H1 (cell line): ENCODE data around the gene BCO1. TPM values are rescaled to one million over a fixed set of nuclear protein-coding genes. Genes with fewer than 3 reads are reported as not detected.
A peak's percentile ranks its signal among the peaks of the same experiment; 100 is the strongest.

Experiments
- CTCF ChIA-PET: fragments of 300-600 bp; sonication (Branson Sonifier 250); formaldehyde crosslinking; loops from one replicate; lab custom pipeline; 2021; ENCODE audit not compliant: partially characterized antibody; lab: Charles Lee
- POLR2A ChIA-PET: fragments of 300-600 bp; sonication (Branson Sonifier 250); formaldehyde crosslinking; loops from one replicate; lab custom pipeline; 2021; ENCODE audit warnings: inconsistent platforms; ENCODE audit not compliant: partially characterized antibody; lab: Charles Lee
- DNase-seq, 2 experiments: peaks; one replicate each; pipeline versions ENCODE4 v3.0.0 to v3.0.0-alpha.2; 2010 to 2022; ENCODE audit warnings: low spot score in 2 of 2, low read depth in 1 of 2, mixed read lengths in 1 of 2
- FAIRE-seq: peaks from 2 replicates; lab custom pipeline; 2011; peaks lifted over from hg19 to GRCh38; lab: Jason Lieb, UNC
- H2AFZ ChIP-seq: 2 replicates; pipeline ENCODE4 v1.8.1; 2012; ENCODE audit warnings: low read length, inconsistent platforms
- H2AK5ac ChIP-seq: 2 replicates; pipeline ENCODE4 v1.6.1; 2013; ENCODE audit warnings: low read depth, low read length
- H2BK120ac ChIP-seq: replicated peaks from 2 replicates; pipeline ENCODE3; 2013; ENCODE audit warnings: low read depth, low read length, inconsistent platforms
- H2BK12ac ChIP-seq: 2 replicates; pipeline ENCODE4 v1.6.1; 2013; ENCODE audit warnings: low read depth, low read length
- H2BK15ac ChIP-seq: 2 replicates; pipeline ENCODE4 v1.6.1; 2013; ENCODE audit warnings: low read length
- H2BK20ac ChIP-seq: 2 replicates; pipeline ENCODE4 v1.6.1; 2013; ENCODE audit warnings: low read length
- H2BK5ac ChIP-seq: 2 replicates; pipeline ENCODE4 v1.6.1; 2013; ENCODE audit warnings: low read depth, low read length
- H3K14ac ChIP-seq: 2 replicates; pipeline ENCODE4 v1.6.1; 2013; ENCODE audit warnings: inconsistent platforms; ENCODE audit not compliant: insufficient read length
- H3K18ac ChIP-seq: 2 replicates; pipeline ENCODE4 v1.6.1; 2013; ENCODE audit warnings: low read length; ENCODE audit errors: extremely low read depth
- H3K23ac ChIP-seq: 2 replicates; pipeline ENCODE4 v1.6.1; 2013; ENCODE audit warnings: inconsistent platforms; ENCODE audit not compliant: insufficient read length
- H3K23me2 ChIP-seq: 2 replicates; pipeline ENCODE4 v1.6.1; 2013; ENCODE audit warnings: low read depth, low read length
- H3K27ac ChIP-seq: 2 replicates; pipeline ENCODE4 v1.6.1; 2011; ENCODE audit warnings: low read depth, low read length, inconsistent platforms
- H3K27me3 ChIP-seq, 4 experiments: replicated peaks in 1 of 4; 1 replicate in 1 of 4; 2 replicates in 3 of 4; pipeline versions ENCODE4 v1.6.1 to v1.8.1; 2011 to 2013; ENCODE audit warnings: low read length in 3 of 4, mild to moderate bottlenecking in 3 of 4, inconsistent platforms in 2 of 4, mixed read lengths in 2 of 4, moderate library complexity in 1 of 4; ENCODE audit not compliant: control insufficient read depth in 3 of 4, insufficient read depth in 3 of 4; ENCODE audit errors: extremely low read depth in 1 of 4
- H3K36me3 ChIP-seq, 4 experiments: 2 replicates each; pipeline versions ENCODE4 v1.6.1 to v1.8.1; 2011 to 2013; ENCODE audit warnings: mild to moderate bottlenecking in 4 of 4, low read length in 3 of 4, moderate library complexity in 2 of 4, control low read depth in 1 of 4, inconsistent platforms in 1 of 4; ENCODE audit not compliant: insufficient read depth in 4 of 4, control insufficient read depth in 2 of 4
- H3K4ac ChIP-seq: replicated peaks from 2 replicates; pipeline ENCODE3; 2013; ENCODE audit warnings: low read length, low read depth, mixed read lengths, inconsistent platforms; ENCODE audit not compliant: insufficient read length
- H3K4me1 ChIP-seq, 4 experiments: replicated peaks in 1 of 4; 1 replicate in 1 of 4; 2 replicates in 3 of 4; pipeline versions ENCODE4 v1.6.1 to v1.8.1; 2011 to 2013; ENCODE audit warnings: low read length in 3 of 4, inconsistent platforms in 2 of 4, mixed read lengths in 1 of 4; ENCODE audit not compliant: insufficient read depth in 4 of 4, control insufficient read depth in 3 of 4
- H3K4me2 ChIP-seq, 2 experiments: 2 replicates each; pipeline versions ENCODE4 v1.6.1 to v1.8.1; 2011 to 2013; ENCODE audit warnings: low read depth in 2 of 2, low read length in 2 of 2, control low read depth in 1 of 2, inconsistent platforms in 1 of 2, mild to moderate bottlenecking in 1 of 2; ENCODE audit not compliant: insufficient read depth in 1 of 2
- H3K4me3 ChIP-seq, 4 experiments: fragments of 200-600, 300-600 bp in 1 of 4; sonication (generic), shearing (Covaris generic), sonication (Bioruptor Twin) in 1 of 4; 2 replicates each; pipeline versions ENCODE4 v1.5.1 to v1.8.1; 2011 to 2016; ENCODE audit warnings: low read length in 4 of 4, low read depth in 3 of 4, control low read depth in 2 of 4, inconsistent platforms in 2 of 4, mild to moderate bottlenecking in 2 of 4, mixed read lengths in 1 of 4, moderate library complexity in 1 of 4; ENCODE audit not compliant: insufficient read depth in 2 of 4; ENCODE audit errors: extremely low read depth in 1 of 4
- H3K56ac ChIP-seq: replicated peaks from 2 replicates; pipeline ENCODE3; 2013; ENCODE audit warnings: low read depth, mild to moderate bottlenecking, mixed read lengths, low read length, inconsistent platforms; ENCODE audit not compliant: insufficient read length
- H3K79me1 ChIP-seq: 2 replicates; pipeline ENCODE4 v1.6.1; 2013; ENCODE audit warnings: low read depth, low read length, control low read depth
- H3K79me2 ChIP-seq, 2 experiments: 2 replicates each; pipeline versions ENCODE4 v1.6.1 to v1.8.1; 2012 to 2013; ENCODE audit warnings: low read length in 2 of 2, mild to moderate bottlenecking in 2 of 2, inconsistent platforms in 1 of 2; ENCODE audit not compliant: insufficient read depth in 2 of 2, control insufficient read depth in 1 of 2
- H3K9ac ChIP-seq, 4 experiments: replicated peaks in 1 of 4; 1 replicate in 1 of 4; 2 replicates in 3 of 4; pipeline versions ENCODE4 v1.6.1 to v1.8.1; 2011 to 2013; ENCODE audit warnings: low read depth in 3 of 4, low read length in 3 of 4, control low read depth in 2 of 4, mild to moderate bottlenecking in 2 of 4, moderate library complexity in 2 of 4, inconsistent platforms in 1 of 4; ENCODE audit errors: extremely low read depth in 1 of 4
- H3K9me3 ChIP-seq, 2 experiments: 2 replicates each; pipeline versions ENCODE4 v1.6.1 to v1.8.1; 2012 to 2013; ENCODE audit warnings: mild to moderate bottlenecking in 2 of 2, moderate library complexity in 2 of 2, control low read depth in 1 of 2, inconsistent platforms in 1 of 2, low read depth in 1 of 2, low read length in 1 of 2, mixed read lengths in 1 of 2; ENCODE audit not compliant: insufficient read depth in 2 of 2
- H4K20me1 ChIP-seq, 2 experiments: replicated peaks in 1 of 2; 2 replicates each; pipeline versions ENCODE3 to v1.8.1; 2011 to 2013; ENCODE audit warnings: inconsistent platforms in 2 of 2, low read length in 2 of 2, mild to moderate bottlenecking in 1 of 2; ENCODE audit not compliant: insufficient read depth in 2 of 2, control insufficient read depth in 1 of 2
- H4K5ac ChIP-seq: 2 replicates; pipeline ENCODE4 v1.6.1; 2013; ENCODE audit warnings: low read length, low read depth, mixed read lengths, inconsistent platforms; ENCODE audit not compliant: insufficient read length
- H4K8ac ChIP-seq: 2 replicates; pipeline ENCODE4 v1.8.0; 2013; ENCODE audit warnings: mild to moderate bottlenecking, moderate library complexity, low read length, inconsistent platforms; ENCODE audit not compliant: insufficient read depth; ENCODE audit errors: extremely low read depth
- H4K91ac ChIP-seq: replicated peaks from 2 replicates; pipeline ENCODE3; 2013; ENCODE audit warnings: low read length, mixed read lengths, inconsistent platforms; ENCODE audit not compliant: insufficient read length
- JUND ChIP-seq: IDR thresholded peaks from 2 replicates; pipeline ENCODE4 v1.6.1; 2011; ENCODE audit warnings: mild to moderate bottlenecking, improper control_type of control experiment, low read length
- RNF2 ChIP-seq: fragments of 200-900, 300-1000 bp; sonication (generic); IDR thresholded peaks from 2 replicates; pipeline ENCODE4 v1.7.1; 2016; ENCODE audit warnings: borderline replicate concordance, low read depth, mild to moderate bottlenecking, antibody characterized with exemption, low read length; ENCODE audit not compliant: poor library complexity, severe bottlenecking; ENCODE audit errors: missing control alignments
- RXRA ChIP-seq: IDR thresholded peaks from 2 replicates; pipeline ENCODE4 v1.6.1; 2011; ENCODE audit warnings: low read depth, mild to moderate bottlenecking, low read length, moderate library complexity; ENCODE audit not compliant: insufficient read depth
- WGBS, 2 experiments: shearing (Covaris generic) in 1 of 2; methylation state at CpG; one replicate each; pipeline versions ENCODE4 v1.1.6 to v1.1.7; 2013 to 2015; ENCODE audit warnings: low lambda C conversion rate in 2 of 2, mixed read lengths in 2 of 2, inconsistent platforms in 1 of 2, low coverage in 1 of 2, missing lambda C conversion rate in 1 of 2; ENCODE audit not compliant: insufficient replicate concordance in 2 of 2, insufficient coverage in 1 of 2, insufficient read length in 1 of 2; ENCODE audit errors: extremely low coverage in 1 of 2, missing lambda C conversion rate in 1 of 2; 5-methylcytosine and 5-hydroxymethylcytosine counted together
- polyA plus RNA-seq, 7 experiments: library from polyadenylated mRNA; depleted of rRNA in 3 of 7; stranded (reverse) in 5 of 7; unstranded in 2 of 7; fragments of >200 nt in 5 of 7; fragments of 200-250 nt in 2 of 7; gene quantifications; 1 replicate in 5 of 7; 2 replicates in 1 of 7; 4 replicates in 1 of 7; pipeline versions ENCODE4 v1.2.1 to v1.2.3, GENCODE V29; 2011 to 2013; ENCODE audit warnings: missing spikeins in 2 of 7, mixed read lengths in 2 of 7
- total RNA-seq: library from RNA; stranded (reverse); fragmentation: NEBNext Ultra II Directional; extraction: Animal tissue kit (Norgen Biotek cat#: 25700); gene quantifications from 2 replicates; pipeline ENCODE4 v1.2.1, GENCODE V29; 2021

The BCO1 gene
- total and polyA plus RNA-seq, 2 of the 8 experiments (the other 6 are each of a cell fraction or from before 2014, with no cell fraction given): 0.21 TPM; not detected in 1

GRCh38 chr16:81237942-81238295 lies 570 bp upstream of the BCO1 start:
- ChIA-PET CTCF (interaction anchor here (0.6 to 2.8 kb wide), 8 partner anchors 12 to 204 kb away, joined by 3 to 13 read pairs (median 4); no protein-coding TSS in a partner anchor), POLR2A (interaction anchor here (1.1 to 1.7 kb wide), 2 partner anchors 18 to 77 kb away, joined by 3 to 4 read pairs; partner anchors contain the start of gene GAN)
- Histone ChIP-seq H3K14ac (no peak overlapping the region), H3K9me3 (no peaks in the 10 kb centered on the region), H2BK120ac (no peak overlapping the region), H3K4me3 (peak overlapping the region in 1 of 4 experiments; percentile 49; a peak in 3 of 8 replicates), H2AK5ac (no peak overlapping the region), H3K9ac (no peak overlapping the region), H2BK20ac (no peak overlapping the region), H3K79me2 (no peaks in the 10 kb centered on the region), H3K4ac (no peak overlapping the region), H3K27me3 (no peaks in the 10 kb centered on the region), H4K8ac (no peak overlapping the region), H3K36me3 (no peaks in the 10 kb centered on the region), H2BK12ac (no peak overlapping the region), H2BK5ac (no peak overlapping the region), H4K20me1 (no peaks in the 10 kb centered on the region), H3K56ac (no peak overlapping the region), H3K4me1 (peaks cover 0 to 13% (median 5%) of the 10 kb centered on the region in 4 experiments; a peak in 6 of 7 replicates), H2AFZ (no peak overlapping the region), H3K79me1 (no peaks in the 10 kb centered on the region), H2BK15ac (no peak overlapping the region), H3K4me2 (peak overlapping the region; percentile 62 to 73), H3K23ac (no peak overlapping the region), H3K23me2 (no peaks in the 10 kb centered on the region; the same call in 1 of the 2 replicates), H4K5ac (no peak overlapping the region), H3K27ac (no peak overlapping the region), H3K18ac (peak overlapping the region; percentile 26; the same call in 1 of the 2 replicates), H4K91ac (no peak overlapping the region)
- no peak for DNase-seq
- WGBS, 2 experiments: 75% methylated on average over 10 of the region's 10 CpGs; no CpG with 5 or more reads in 1 of the 2 experiments
- no peak for FAIRE-seq
- TF ChIP-seq JUND (no peak), RNF2 (no peak), RXRA (no peak)
